Measurements from ENCODE around the gene TTLL11.

DNA sequence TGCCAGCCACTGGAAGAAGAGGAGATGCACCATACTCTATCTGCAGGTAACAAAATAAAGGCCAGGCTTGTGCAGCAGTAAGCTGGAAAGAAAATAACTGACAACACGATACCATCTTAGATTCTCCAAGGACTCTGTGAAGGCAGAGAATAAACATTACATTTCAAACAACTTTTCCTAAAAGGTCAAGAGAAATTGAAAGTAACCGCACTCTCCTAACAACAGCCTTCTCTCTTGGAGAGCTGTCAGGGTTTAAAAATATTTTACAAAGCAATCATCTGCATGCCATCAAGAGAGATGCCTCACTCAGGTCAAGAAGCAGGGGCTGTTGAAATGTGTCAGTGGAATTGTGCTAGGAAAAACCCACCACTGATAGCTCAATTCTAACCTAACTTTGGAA lies 13.5 kb upstream of the TTLL11 start:
- TF ChIP-seq GATA3 (IDR thresholded peaks at IDR 0.05; ENCODE audit: low read depth, low read length) (no peak), GATA2 (IDR thresholded peaks at IDR 0.05; ENCODE audit: low read depth, low read length) (no peak)

Data from SH-SY5Y (cell line).